PC-9 (cell line): ENCODE data around the gene MYO7B. TPM values are rescaled to one million over a fixed set of nuclear protein-coding genes. Genes with fewer than 3 reads are reported as not detected.

ENCODE experiments used
- BruUV-seq: library from RNA; stranded (reverse); fragments of 400-500 nt; replicated peaks from 2 replicates; lab custom pipeline; 2021; lab: Mats Ljungman, UMichigan
- CTCF ChIA-PET: fragments of 300-600 bp; sonication (Branson Sonifier 250); formaldehyde crosslinking; loops from one replicate; lab custom pipeline; 2022; ENCODE audit warnings: antibody characterized with exemption; lab: Charles Lee
- POLR2A ChIA-PET: fragments of 300-600 bp; sonication (Branson Sonifier 250); formaldehyde crosslinking; loops from one replicate; lab custom pipeline; 2022; ENCODE audit warnings: antibody characterized with exemption; ENCODE audit not compliant: unreplicated experiment; lab: Charles Lee
- DNase-seq, 2 experiments: peaks; one replicate each; pipeline versions ENCODE4 v3.0.0 to v3.0.0-alpha.2; 2015 to 2022; ENCODE audit warnings: mixed read lengths in 1 of 2
- H2AFZ ChIP-seq: fragments of 200-600 bp; sonication (generic); 2 replicates; pipeline ENCODE4 v1.8.1; 2017; ENCODE audit warnings: antibody characterized with exemption
- H3F3A ChIP-seq: fragments of 200-600 bp; sonication (generic); 2 replicates; pipeline ENCODE4 v1.8.1; 2017; ENCODE audit warnings: antibody characterized with exemption, mild to moderate bottlenecking, low read depth; ENCODE audit not compliant: insufficient read depth
- H3K27ac ChIP-seq: fragments of 200-600 bp; sonication (generic); 2 replicates; pipeline ENCODE4 v1.6.1; 2016; ENCODE audit warnings: mixed run types
- H3K27me3 ChIP-seq: fragments of 200-600 bp; sonication (generic); 2 replicates; pipeline ENCODE4 v1.6.1; 2016; ENCODE audit warnings: low read depth, mixed run types; ENCODE audit not compliant: insufficient read depth
- H3K36me3 ChIP-seq: fragments of 200-600 bp; sonication (generic); 2 replicates; pipeline ENCODE4 v1.6.1; 2016; ENCODE audit warnings: low read depth, mixed run types
- H3K4me1 ChIP-seq: fragments of 200-600 bp; sonication (generic); replicated peaks from 2 replicates; pipeline ENCODE4 v1.6.1; 2016; ENCODE audit warnings: mixed run types; ENCODE audit not compliant: insufficient read depth
- H3K4me2 ChIP-seq: fragments of 200-600 bp; sonication (generic); 2 replicates; pipeline ENCODE4 v1.6.1; 2017; ENCODE audit warnings: mixed run types
- H3K4me3 ChIP-seq: fragments of 200-600 bp; sonication (generic); 2 replicates; pipeline ENCODE4 v1.6.1; 2016; ENCODE audit warnings: mixed run types
- H3K79me2 ChIP-seq: fragments of 200-600 bp; sonication (generic); 2 replicates; pipeline ENCODE4 v1.6.1; 2017; ENCODE audit warnings: low read depth, mixed run types
- H3K9me2 ChIP-seq: fragments of 200-600 bp; sonication (generic); 2 replicates; pipeline ENCODE4 v1.8.1; 2017; ENCODE audit warnings: mild to moderate bottlenecking; ENCODE audit not compliant: insufficient read depth
- H3K9me3 ChIP-seq: fragments of 200-600 bp; sonication (generic); 2 replicates; pipeline ENCODE4 v1.8.1; 2016; ENCODE audit warnings: low read depth; ENCODE audit not compliant: insufficient read depth
- H4K20me1 ChIP-seq: fragments of 200-600 bp; sonication (generic); 2 replicates; pipeline ENCODE4 v1.8.1; 2017; ENCODE audit not compliant: insufficient read depth
- CTCF ChIP-seq: fragments of 200-600 bp; sonication (generic); conservative IDR thresholded peaks from 2 replicates; pipeline ENCODE4 v1.6.1; 2017; ENCODE audit warnings: mixed run types, antibody characterized with exemption, mild to moderate bottlenecking, moderate library complexity
- EZH2 ChIP-seq: fragments of 200-600 bp; sonication (generic); IDR thresholded peaks from 2 replicates; pipeline ENCODE4 v1.8.0; 2017; ENCODE audit warnings: antibody characterized with exemption, low read depth
- intact Hi-C: fragments of 100-400 bp; cut with micrococcal nuclease; formaldehyde crosslinking; loops from one replicate; pipeline ENCODE4 v1.10.0; 2022; ENCODE audit not compliant: unreplicated experiment
- total RNA-seq: library from RNA; stranded (reverse); gene quantifications from 2 replicates; pipeline ENCODE4 v1.2.3, GENCODE V29; 2021

The MYO7B gene
- total RNA-seq, 1 experiment from 2014 or later, result not detected

DNA sequence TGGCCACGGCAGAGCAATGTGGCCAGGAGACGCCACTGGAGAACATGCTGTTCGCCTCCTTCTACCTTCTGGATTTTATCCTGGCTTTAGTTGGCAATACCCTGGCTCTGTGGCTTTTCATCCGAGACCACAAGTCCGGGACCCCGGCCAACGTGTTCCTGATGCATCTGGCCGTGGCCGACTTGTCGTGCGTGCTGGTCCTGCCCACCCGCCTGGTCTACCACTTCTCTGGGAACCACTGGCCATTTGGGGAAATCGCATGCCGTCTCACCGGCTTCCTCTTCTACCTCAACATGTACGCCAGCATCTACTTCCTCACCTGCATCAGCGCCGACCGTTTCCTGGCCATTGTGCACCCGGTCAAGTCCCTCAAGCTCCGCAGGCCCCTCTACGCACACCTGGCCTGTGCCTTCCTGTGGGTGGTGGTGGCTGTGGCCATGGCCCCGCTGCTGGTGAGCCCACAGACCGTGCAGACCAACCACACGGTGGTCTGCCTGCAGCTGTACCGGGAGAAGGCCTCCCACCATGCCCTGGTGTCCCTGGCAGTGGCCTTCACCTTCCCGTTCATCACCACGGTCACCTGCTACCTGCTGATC is 115.4 kb downstream of the MYO7B start:
- no peak overlapping the region for H3K4me3 ChIP-seq
- H3K36me3 ChIP-seq, result no peaks in the 10 kb centered on the region
- ChIA-PET CTCF (interaction anchor here (1.6 kb wide), 1 partner anchor 60 kb away, joined by 15 read pairs; no protein-coding TSS in a partner anchor), POLR2A (interaction anchor here (0.7 kb wide), 1 partner anchor 1864 kb away, joined by 3 read pairs; no protein-coding TSS in a partner anchor)
- no peaks in the 10 kb centered on the region for H4K20me1 ChIP-seq
- no peak overlapping the region for H3K4me2 ChIP-seq
- H3F3A ChIP-seq, result no peaks in the 10 kb centered on the region
- intact Hi-C loops, result no loop called here
- H3K79me2 ChIP-seq, result no peaks in the 10 kb centered on the region
- no peak for DNase-seq
- TF ChIP-seq CTCF (no peak), EZH2 (no peak)
- H2AFZ ChIP-seq, result no peak overlapping the region
- H3K27ac ChIP-seq, result no peak overlapping the region
- no peaks in the 10 kb centered on the region for H3K9me3 ChIP-seq
- H3K4me1 ChIP-seq, result no peaks in the 10 kb centered on the region; the same call in 1 of the 2 replicates
- BruUV-seq, result no TSS peak
- no peaks in the 10 kb centered on the region for H3K9me2 ChIP-seq
- H3K27me3 ChIP-seq, result no peaks in the 10 kb centered on the region

- DNase-seq, result no peak
- H4K20me1 ChIP-seq, result no peaks in the 10 kb centered on the region
- H2AFZ ChIP-seq, result no peak overlapping the region
- no peaks in the 10 kb centered on the region for H3K36me3 ChIP-seq
- H3K4me1 ChIP-seq, result no peaks in the 10 kb centered on the region; the same call in 1 of the 2 replicates
- H3F3A ChIP-seq, result no peaks in the 10 kb centered on the region
- POLR2A ChIA-PET, result no interaction called here
- no peaks in the 10 kb centered on the region for H3K27me3 ChIP-seq
- no peak overlapping the region for H3K4me2 ChIP-seq
- no peak for TF ChIP-seq EZH2
- no peak for TF ChIP-seq CTCF
- H3K9me3 ChIP-seq, result no peaks in the 10 kb centered on the region
- H3K79me2 ChIP-seq, result no peaks in the 10 kb centered on the region
- BruUV-seq, result no TSS peak
- no peak overlapping the region for H3K4me3 ChIP-seq
- intact Hi-C loops, result no loop called here
- H3K27ac ChIP-seq, result no peak overlapping the region
- H3K9me2 ChIP-seq, result no peaks in the 10 kb centered on the region
- CTCF ChIA-PET, result no interaction called here
These were observed 115.9 kb downstream of the MYO7B start for GRCh38 chr2:127651381-127651809.

- TF ChIP-seq EZH2, result no peak
- TF ChIP-seq CTCF, result no peak
- H3K4me1 ChIP-seq, result no peaks in the 10 kb centered on the region
- ChIA-PET POLR2A (no interaction called here), CTCF (no interaction called here)
- H3K27ac ChIP-seq, result no peak overlapping the region
- intact Hi-C loops, result no loop called here
- H3K9me2 ChIP-seq, result no peaks in the 10 kb centered on the region
- H3K27me3 ChIP-seq, result no peaks in the 10 kb centered on the region
- H2AFZ ChIP-seq, result no peak overlapping the region
- H3K9me3 ChIP-seq, result no peaks in the 10 kb centered on the region
- no peaks in the 10 kb centered on the region for H3K36me3 ChIP-seq
- H3K4me3 ChIP-seq, result no peak overlapping the region
- no peak for DNase-seq
- H3K4me2 ChIP-seq, result no peak overlapping the region
- no peaks in the 10 kb centered on the region for H3F3A ChIP-seq
- BruUV-seq, result no TSS peak
- H3K79me2 ChIP-seq, result no peaks in the 10 kb centered on the region
- no peaks in the 10 kb centered on the region for H4K20me1 ChIP-seq
These were observed 116.6 kb downstream of the MYO7B start for GRCh38 chr2:127651971-127652550.
